ENCODE results near the gene FAM161B.

DNA sequence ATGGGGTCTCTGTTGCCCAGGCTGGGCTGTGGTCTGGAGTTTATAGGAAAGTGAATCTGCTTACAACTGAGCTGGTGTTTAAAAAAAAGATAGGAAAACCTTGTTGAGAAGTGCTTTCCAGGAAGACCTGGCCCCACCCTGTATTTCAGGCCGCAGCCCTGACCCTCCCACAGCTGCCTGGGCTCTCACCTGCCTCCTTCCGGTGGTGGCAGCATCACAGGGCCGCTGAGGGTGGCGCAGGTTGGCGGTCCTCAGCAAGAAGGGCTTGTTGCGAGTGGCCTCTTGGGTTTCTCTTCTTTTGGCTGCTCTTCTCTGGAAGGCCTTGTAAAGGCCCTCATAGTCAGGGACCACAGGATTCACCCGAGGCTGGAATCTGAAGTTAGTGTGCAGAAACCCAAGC lies 7.7 kb downstream of the FAM161B start:
- no peak for TF ChIP-seq POLR2A (IDR thresholded peaks at IDR 0.05; ENCODE audit: low read depth)
- no peak for TF ChIP-seq POLR2AphosphoS5 (IDR thresholded peaks at IDR 0.05)
